Fibroblast of the conjunctiva (primary cell): Measurements from ENCODE around the gene SLC26A2.
"Not testable (repeated sequence)": the region's sequence is repeated elsewhere in the genome, so short reads cannot be mapped to it uniquely, and the experiment has no call there.

Source experiments
- DNase-seq: peaks from one replicate; pipeline ENCODE4 v3.0.0-alpha.2; 2010; ENCODE audit warnings: low read depth

The SLC26A2 gene

DNA sequence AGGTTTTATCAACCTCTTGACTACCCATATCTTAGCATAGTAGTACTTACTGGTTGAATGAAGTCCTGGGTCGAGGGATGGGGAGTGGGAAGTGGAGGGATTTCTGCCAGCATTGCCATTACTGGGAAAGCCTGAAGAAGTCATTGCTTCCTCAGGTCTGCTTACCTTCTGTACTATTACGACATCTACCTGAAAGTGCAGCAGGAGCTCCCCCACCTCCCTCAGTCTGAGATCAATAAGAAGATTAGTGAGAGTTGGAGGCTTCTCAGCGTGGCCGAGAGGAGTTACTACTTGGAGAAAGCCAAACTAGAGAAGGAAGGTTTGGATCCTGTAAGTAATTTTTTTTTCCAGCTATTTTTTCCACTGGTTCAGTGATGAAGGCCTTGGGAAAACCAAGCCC lies 45.8 kb downstream of the SLC26A2 start:
- no peak for DNase-seq

DNA sequence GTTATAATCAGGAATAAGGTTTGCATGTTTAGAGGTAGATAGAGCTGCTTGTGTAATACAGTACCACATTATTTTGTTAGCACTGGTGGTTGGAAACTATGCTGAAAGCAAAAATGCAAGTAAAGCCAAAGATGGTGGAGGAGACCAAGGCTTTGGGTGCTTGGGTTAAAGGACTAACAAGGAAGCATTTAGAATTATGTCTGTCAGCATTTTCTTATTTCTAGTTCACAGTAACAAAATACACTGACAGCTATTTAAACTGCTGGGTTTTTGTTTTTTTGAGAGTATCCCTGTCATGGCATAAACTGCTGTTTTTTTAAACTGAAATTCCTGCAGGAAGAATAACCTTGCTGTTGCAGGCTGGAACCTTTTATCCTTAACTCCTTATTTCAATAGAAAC lies 46.5 kb downstream of the SLC26A2 start:
- no peak for DNase-seq

DNA sequence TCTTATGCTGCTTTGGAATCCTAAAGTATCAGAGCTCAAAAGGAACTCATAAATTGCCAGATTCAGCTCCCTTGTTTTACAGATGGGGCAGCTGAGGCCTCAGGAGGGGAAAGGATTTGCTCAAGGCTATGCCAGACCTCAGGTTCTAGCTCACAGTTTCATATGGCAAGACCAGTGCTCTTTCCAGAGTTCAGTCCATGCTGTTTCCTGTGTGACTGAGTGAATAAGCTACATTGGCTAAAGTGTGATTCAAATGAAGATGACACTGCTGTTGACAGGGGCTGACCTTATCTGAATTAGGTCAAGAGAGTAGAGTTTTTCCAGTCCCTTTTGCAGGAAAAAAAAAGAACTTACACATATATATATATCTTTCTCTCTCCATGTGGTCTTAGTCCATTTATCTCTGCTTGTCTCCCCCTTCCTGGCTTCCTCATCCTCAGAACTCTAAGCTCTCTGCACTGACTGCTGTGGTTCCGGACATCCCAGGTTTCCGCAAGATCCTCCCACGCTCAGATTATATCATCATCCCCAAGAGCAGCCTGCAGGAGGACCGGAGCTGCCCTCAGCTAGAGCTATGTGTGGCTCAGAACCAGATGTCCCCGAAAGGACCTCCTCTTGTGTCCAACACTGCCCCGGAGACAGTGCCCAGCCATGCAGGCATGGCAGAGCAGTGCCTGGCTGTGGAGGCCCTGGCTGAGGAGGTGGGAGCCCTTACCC lies 49.3 kb downstream of the SLC26A2 start:
- DNase-seq, result no peak

DNA sequence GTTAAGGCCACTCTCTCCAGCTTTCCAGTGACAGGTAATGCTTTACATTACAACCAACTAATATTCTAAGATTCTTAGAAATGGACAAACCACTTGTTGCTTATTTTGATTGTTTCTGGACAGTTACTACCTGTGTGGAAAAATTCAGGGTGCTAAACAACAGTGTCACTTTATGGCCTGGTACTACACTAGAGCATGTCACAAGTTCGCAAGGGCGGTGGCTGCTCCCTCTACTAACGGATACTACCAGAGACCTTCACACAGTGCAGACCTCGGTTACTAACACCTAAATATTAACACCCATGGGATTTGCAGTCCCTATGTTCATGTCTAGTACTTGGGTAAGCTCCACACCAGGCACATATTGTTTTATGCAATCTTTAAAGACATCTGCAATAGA lies 53.4 kb downstream of the SLC26A2 start:
- DNase-seq, result no peak

DNA sequence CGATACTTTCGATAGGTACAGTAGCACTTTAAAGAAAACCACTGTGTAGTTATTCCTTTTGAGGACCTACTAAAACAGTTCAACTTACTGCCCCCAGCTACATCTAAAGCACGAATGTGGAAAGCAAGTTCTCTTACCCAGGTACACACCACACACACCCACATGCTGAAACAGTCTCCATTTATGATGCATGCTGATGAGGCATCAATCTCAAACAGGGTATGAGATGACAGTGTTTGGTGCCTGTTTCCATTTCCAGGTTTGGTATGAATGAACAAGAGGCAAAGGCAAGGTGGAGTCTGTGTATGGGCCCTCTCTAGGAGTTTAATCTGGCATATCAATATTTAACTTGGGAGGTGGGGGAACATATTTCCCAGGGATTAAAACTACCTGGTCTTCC lies 53.9 kb downstream of the SLC26A2 start:
- DNase-seq, result no peak

DNA sequence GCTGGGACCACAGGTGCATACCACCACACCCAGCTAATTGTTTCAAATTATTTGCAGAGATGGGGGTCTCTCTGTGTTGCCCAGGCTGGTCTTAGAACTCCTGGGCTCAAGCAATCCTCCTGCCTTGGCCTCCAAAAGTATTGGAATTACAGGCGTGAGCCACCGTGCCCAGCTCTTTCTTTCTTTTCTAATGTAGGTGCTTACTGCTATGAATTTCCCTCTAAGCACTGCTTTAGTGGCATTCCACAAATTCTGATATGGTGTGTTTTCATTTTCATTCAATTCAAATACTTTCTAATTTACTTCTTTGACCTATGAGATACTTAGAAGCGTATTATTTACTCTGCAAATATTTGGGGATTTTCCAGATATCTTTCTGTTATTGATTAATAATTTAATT lies 54.9 kb downstream of the SLC26A2 start:
- no peak for DNase-seq

DNA sequence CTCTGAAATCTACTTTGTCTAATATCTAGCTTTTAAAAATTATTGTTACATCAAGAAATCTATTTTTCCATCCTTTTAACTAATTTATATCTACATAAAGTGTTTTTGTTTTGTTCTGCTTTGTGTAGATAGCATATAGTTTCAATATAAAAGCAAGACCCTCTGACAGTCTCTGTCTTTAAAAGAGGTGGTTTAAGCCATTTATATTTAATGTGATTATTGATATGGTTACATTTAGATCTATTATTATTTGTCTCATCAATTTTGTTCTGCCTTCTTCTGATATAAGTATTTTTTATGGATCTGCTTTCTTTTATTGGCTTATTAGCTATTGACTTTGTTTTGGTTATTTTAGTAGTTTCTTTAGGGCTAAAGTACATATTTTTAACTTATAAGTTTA lies 56.0 kb downstream of the SLC26A2 start:
- no peak for DNase-seq

DNA sequence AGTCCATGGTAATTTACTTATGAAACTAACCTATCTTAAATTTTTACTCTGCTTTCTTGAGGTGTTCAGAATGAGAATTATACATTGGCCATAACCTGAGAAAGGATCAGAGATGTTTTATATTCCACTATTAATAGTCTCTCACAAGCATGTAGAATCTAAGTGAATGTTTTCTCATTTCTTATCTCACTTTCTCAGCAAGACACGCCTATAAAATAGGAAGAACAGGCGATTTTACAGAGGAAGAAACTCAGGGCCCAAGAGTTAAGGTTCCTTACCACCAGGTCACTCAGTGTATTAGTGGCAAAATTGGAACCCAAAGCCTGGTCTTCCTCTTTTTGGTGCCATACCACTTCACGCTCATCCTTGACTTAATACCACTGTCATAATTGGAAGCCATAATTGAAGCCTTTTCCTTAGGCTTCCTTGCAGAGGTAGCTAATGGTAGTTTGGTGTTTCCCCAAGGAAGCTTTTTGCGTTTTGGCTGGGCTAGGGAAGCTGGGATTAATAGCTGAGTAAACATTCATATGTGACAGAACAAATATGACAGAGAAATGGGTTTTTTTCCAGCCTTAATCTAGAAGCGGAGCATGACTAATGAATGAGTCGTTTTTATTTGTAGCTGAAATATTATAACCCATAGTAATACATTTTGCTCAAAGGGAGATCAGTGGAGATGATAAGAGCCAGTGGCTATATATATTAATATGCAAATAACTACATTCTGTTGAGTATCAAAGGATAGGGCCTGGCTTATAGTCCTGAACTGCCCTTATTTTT lies 56.9 kb downstream of the SLC26A2 start:
- DNase-seq, result no peak

DNA sequence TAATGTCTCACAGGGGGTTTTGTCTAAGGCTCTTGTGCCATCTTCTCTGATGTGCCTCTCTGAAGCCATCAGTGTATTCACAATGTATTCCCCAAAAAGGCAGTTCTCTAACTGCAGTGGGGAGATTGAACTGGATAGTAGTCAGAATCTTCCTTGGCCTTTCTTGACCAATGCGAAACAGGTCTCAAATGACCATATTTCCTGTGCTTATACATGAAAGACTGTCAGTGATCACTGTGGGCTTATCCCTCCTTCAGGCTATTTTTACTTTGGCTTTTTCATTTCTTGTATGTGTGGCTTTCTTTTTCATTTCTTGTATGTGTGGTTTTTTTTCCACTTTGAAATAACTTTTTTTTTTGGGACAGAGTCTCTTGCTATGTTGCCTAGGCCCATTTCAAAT lies 59.7 kb downstream of the SLC26A2 start:
- no peak for DNase-seq

DNA sequence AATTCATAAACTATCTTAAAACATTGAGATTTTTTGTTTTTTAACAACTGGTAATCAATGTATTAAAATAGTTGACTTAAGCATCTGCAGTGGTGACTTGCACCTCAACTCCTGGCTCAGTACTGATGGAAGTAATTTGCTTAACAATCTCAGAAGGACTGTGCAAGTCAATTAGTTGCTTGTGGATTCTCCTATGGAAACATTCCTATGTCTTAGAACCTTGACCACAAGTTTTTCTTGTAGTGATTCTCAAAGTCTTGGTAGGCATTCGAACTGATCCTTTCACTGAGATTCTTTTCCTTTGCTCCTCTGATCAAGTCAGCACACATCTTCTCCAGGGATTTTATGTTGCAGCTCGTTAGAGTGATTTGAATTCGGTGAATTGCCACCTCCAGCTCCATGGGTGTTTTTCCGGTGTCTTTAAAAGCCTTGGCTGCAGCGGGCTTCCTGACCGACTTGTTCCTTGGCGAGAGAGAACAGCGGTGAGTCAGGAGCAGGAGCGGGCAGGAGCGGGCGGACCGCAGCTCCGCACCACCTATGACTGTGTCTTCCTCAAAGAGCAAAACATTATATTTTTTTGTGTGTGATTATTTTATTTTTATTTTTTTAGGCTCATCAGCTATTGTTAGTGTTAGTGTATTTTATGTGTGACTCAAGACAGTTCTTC lies 61.1 kb downstream of the SLC26A2 start:
- no peak for DNase-seq

DNA sequence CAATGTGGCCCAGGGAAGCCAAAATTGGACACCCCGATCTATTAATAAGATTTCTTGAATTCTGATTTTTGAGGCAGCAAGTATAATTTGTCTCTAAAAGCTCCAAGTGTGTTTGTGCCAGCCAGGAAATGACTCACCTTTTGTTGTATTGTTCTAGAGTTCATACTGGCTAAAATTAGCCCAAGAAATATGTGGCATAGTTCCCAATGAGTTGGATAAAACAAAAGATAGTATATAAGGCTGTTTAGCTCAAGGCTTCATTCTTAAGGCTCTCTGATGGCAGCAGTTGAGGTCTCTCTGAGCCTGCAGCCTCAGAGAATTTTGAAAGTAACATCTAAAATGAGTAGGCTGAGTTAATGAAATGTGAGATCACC lies 61.6 kb downstream of the SLC26A2 start:
- peak; percentile 52 for DNase-seq

DNA sequence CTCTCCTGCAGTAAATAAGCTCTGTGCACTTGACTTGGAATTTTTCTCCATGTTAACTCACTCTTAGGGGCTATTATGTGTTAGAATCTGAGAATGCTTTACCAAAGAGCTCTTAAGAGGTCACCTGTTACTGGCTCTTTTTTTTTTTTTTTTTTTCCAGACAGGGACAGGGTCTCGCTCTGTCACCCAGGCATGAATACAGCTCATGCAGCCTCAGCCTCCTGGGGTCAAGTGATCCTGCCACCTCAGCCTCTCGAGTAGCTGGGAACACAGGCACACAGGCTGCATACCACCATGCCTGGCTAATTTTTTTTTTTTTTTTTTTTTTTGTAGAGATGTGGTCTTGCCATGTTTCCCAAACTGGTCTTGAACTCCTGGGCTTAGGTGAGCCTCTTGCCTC lies 62.1 kb downstream of the SLC26A2 start:
- no peak for DNase-seq

DNA sequence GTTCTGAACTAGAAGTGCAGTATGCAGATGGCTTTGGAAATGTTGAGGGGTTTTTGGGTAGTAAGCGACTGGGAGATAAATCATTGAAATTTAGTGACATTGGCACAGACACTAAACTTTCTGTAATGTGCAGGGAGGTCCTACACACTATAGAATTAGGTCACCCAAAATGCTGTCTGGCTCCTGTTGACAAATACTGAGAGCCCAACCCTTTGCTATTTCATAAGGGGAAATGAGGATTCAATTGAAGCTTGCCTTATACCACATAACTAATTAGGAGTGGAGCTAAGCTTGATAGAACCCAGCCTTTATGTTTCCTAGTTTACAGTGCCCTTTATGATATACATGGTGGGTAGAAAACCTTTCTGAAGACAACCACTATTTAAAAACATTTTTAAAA lies 62.6 kb downstream of the SLC26A2 start:
- DNase-seq, result no peak

DNA sequence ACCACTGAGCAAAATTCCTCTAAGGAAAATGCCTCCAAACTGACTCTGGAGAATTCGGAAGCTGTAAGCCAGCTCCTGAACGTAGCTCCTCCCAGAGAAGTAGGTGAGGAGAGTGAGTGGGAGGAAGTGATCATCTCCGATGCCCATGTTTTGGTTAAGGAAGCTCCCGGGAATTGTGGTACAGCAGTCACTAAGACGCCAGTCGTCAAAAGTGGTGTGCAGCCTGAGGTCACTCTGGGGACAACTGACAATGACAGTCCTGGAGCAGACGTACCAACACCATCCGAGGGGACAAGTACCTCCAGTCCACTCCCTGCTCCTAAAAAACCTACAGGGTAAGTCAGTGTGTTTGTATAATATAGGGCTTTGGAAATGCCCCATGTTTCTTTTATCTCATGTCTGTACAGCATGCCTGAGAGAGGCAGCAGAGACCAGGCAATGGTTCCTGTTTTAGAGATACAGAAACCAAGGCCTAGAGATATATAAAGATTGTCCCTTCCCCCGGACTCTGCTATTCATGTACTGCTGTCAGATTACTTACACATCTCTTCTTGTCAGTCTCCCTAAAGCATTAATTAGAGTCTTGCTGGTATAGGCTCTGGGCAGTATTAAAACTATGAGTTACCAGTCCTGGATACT lies 63.9 kb downstream of the SLC26A2 start:
- DNase-seq, result no peak

DNA sequence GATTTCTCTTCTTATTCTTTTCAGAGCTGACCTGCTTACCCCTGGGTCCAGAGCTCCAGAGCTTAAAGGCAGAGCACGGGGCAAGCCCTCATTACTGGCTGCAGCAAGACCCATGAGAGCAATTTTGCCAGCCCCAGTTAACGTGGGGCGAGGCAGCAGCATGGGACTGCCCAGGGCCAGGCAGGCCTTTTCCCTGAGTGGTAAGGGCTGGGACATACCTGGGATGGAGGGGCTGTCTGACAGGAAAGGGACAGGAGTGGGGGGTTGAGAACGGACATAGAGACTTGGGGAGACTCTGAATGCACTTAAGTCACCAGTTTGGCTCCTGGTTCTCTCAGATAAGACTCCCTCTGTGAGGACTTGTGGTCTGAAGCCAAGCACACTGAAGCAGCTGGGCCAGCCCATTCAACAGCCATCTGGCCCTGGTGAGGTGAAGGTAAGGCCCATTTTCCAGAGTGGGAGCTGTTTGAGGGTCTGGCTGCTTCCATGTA lies 66.2 kb downstream of the SLC26A2 start:
- no peak for DNase-seq

DNA sequence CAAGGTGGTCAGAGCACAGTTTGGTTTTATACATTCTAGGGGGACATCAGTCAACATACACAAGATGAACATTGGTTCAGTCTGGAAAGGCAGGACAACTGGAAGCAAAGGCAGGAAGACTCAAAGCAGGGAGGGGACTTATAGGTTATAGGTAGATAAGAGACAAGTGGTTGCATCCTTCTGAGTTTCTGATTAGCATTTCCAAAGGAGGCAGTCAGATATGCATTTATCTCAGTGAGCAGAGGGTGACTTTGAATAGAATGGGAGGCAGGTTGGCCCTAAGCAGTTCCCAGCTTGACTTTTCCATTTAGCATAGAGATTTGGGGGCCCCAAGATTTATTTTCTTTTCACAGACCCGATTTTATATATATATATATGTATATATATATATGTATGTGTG lies 67.5 kb downstream of the SLC26A2 start:
- not testable (repeated sequence) for DNase-seq

DNA sequence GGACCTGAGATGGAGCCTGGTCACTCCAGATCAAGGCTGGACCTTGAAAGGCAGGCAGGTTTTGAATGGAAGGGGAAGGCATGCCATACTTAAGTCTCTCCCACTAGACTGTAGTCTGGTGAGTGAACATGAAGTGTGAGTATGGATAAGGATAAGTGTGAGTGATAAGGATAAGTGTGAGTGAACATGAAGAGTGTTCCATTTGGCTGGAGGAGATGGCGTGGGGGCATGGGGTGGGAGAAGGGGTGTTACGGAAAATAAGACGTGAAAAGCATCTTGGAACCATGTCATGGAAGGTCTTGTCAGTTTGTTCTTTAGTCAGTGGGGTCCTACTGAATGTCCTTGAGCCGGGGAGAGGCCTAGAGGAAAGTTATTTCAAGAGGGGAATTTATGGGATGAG lies 72.8 kb downstream of the SLC26A2 start:
- DNase-seq, result no peak

DNA sequence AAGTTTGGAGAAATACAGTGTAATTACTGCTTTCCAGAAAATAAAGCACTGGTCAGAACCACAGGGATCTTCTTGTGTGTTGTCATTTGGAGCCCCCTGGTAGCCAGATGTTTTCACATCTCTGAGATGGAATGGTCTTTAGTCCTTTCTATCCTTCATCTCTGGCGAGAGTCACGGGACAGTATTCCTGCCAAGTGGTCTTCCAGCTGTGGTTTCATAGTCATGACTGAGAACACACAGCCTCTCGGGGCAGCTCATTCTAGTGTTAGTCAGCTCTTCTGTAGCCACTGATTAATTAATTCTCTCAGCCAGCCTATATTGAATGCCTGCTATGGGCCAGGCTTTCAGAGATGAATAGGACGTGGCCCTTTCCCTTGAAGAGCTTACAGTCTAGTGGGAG lies 74.1 kb downstream of the SLC26A2 start:
- peak; percentile 63 for DNase-seq

DNA sequence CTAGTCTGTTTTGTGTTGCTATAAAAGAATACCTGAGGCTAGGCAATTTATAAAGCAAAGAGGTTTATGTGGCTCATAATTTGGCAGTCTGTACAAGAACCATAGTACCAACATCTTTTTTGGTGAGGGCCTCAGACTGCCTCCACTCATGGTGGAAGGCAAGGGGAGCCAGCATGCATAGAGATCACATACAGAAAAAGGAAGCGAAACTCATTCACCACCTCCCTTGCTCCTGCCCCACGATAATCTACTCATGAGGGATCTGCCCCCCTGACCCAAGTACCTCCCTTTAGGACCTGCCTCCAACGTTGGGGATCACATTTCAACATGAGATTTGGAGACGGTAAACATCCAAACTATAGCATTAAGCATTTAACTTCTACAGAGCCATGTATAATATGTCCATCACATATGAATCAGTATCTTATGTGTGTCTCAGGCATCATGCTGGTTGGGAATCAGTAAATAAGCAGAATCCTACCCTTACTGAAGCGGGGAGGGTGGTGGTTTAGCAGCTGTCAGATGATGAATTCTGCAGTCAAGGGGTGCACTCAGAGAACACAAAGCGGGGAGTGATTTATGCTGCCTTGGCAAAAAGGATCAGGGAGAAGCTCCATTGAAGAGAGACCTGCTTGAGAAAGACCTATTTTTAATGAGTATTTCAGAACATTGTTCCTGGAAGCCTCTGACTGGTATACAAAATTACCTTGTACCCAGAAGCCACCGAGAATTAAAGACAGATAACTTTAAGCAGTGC lies 74.8 kb downstream of the SLC26A2 start:
- DNase-seq, result no peak

DNA sequence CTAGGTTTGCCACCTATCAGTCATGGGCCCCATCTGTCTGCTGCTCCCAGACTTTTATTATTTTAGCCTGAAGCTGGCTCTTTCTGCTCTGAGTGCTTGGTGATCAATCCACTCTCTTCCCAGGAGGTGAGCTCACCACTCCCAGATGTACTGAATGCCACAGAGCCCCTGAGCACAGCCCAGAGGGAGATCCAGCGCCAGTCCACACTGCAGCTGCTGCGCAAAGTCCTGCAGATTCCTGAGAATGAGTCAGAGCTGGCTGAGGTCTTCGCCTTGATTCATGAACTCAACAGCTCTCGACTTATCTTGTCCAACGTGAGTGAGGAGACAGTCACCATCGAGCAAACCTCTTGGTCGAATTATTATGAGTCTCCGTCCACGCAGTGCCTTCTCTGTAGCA lies 76.0 kb downstream of the SLC26A2 start:
- peak; percentile 77 for DNase-seq
